OCI-LY1 (cell line): ENCODE measurements around the gene PRPSAP1.

ENCODE experiments used
- CTCF ChIP-seq: fragments of 200-600 bp; sonication (generic), shearing (Covaris generic); IDR thresholded peaks from 2 replicates; pipeline ENCODE4 v1.5.1; 2017; ENCODE audit warnings: mild to moderate bottlenecking, antibody characterized with exemption, low read length, moderate library complexity, mixed read lengths
- EZH2 ChIP-seq: fragments of 200-600 bp; sonication (generic), shearing (Covaris generic); IDR thresholded peaks from 2 replicates; pipeline ENCODE4 v1.8.0; 2017; ENCODE audit warnings: borderline replicate concordance, mixed run types, mild to moderate bottlenecking, antibody characterized with exemption, low read length, moderate library complexity, mixed read lengths

GRCh38 chr17:76260220-76260619 lies 93.5 kb downstream of the PRPSAP1 start:
- TF ChIP-seq EZH2 (no peak), CTCF (no peak)
